Mesodermal cell (in vitro differentiated cells): Measurements from ENCODE around the gene MTERF4.
A peak's percentile ranks its signal among the peaks of the same experiment; 100 is the strongest.
"Not testable (repeated sequence)": the region's sequence is repeated elsewhere in the genome, so short reads cannot be mapped to it uniquely, and the experiment has no call there.

Source experiments
- H3K27ac ChIP-seq: 2 replicates; pipeline ENCODE4 v1.7.0; 2013; ENCODE audit warnings: mild to moderate bottlenecking, low read depth, low read length, moderate library complexity; ENCODE audit not compliant: severe bottlenecking
- H3K36me3 ChIP-seq: 2 replicates; pipeline ENCODE4 v1.7.1; 2013; ENCODE audit warnings: mild to moderate bottlenecking, low read length, moderate library complexity; ENCODE audit not compliant: control insufficient read depth, insufficient read depth
- H3K4me1 ChIP-seq: one replicate; pipeline ENCODE4 v1.7.1; 2013; ENCODE audit warnings: mild to moderate bottlenecking, low read length; ENCODE audit not compliant: insufficient read depth, control insufficient read depth, poor library complexity, severe bottlenecking
- H3K4me3 ChIP-seq: 2 replicates; pipeline ENCODE4 v1.7.0; 2013; ENCODE audit warnings: low read length, control low read depth, mild to moderate bottlenecking; ENCODE audit not compliant: insufficient read depth, poor library complexity, severe bottlenecking; ENCODE audit errors: extremely low read depth
- H3K9me3 ChIP-seq: 2 replicates; pipeline ENCODE4 v1.7.1; 2013; ENCODE audit warnings: mild to moderate bottlenecking, low read length, moderate library complexity; ENCODE audit not compliant: control insufficient read depth
- WGBS, 2 experiments: methylation state at CpG; one replicate each; pipeline ENCODE4 v1.1.5; 2013; ENCODE audit warnings: missing lambda C conversion rate in 2 of 2; ENCODE audit not compliant: insufficient coverage in 2 of 2; 5-methylcytosine and 5-hydroxymethylcytosine counted together

Gene MTERF4

GRCh38 chr2:241110607-241111439 is 8.7 kb upstream of the MTERF4 start:
- H3K4me1 ChIP-seq = no peaks in the 10 kb centered on the region
- H3K4me3 ChIP-seq = no peak overlapping the region
- H3K27ac ChIP-seq = no peak overlapping the region
- H3K36me3 ChIP-seq = peaks cover 15% of the 10 kb centered on the region
- H3K9me3 ChIP-seq = no peaks in the 10 kb centered on the region
- 92 to 93% methylated on average over 15 to 16 of the region's 19 CpGs for WGBS, 2 experiments

- Histone ChIP-seq H3K4me1 (no peaks in the 10 kb centered on the region), H3K27ac (no peak overlapping the region), H3K36me3 (peaks cover 15% of the 10 kb centered on the region), H3K9me3 (no peaks in the 10 kb centered on the region), H3K4me3 (no peak overlapping the region)
- 89 to 91% methylated on average over 9 of the region's 9 CpGs for WGBS, 2 experiments
Measured at GRCh38 chr2:241110089-241110606, 8.1 kb upstream of the MTERF4 start.

GRCh38 chr2:241109210-241110088 is 7.4 kb upstream of the MTERF4 start:
- H3K36me3 ChIP-seq = peaks cover 15% of the 10 kb centered on the region
- no peaks in the 10 kb centered on the region for H3K4me1 ChIP-seq
- 94 to 98% methylated on average over 10 to 12 of the region's 14 CpGs for WGBS, 2 experiments
- no peaks in the 10 kb centered on the region for H3K9me3 ChIP-seq
- H3K4me3 ChIP-seq = no peak overlapping the region
- no peak overlapping the region for H3K27ac ChIP-seq

GRCh38 chr2:241108271-241109209 is 6.5 kb upstream of the MTERF4 start:
- Histone ChIP-seq H3K9me3 (no peaks in the 10 kb centered on the region), H3K36me3 (peaks cover 10% of the 10 kb centered on the region), H3K27ac (peak overlapping the region; percentile 10), H3K4me1 (no peaks in the 10 kb centered on the region), H3K4me3 (no peak overlapping the region)
- 90% methylated on average over 24 to 27 of the region's 35 CpGs for WGBS, 2 experiments

- H3K9me3 ChIP-seq = no peaks in the 10 kb centered on the region
- WGBS, 2 experiments = 90 to 94% methylated on average over 6 to 7 of the region's 9 CpGs
- no peak overlapping the region for H3K27ac ChIP-seq
- H3K4me1 ChIP-seq = no peaks in the 10 kb centered on the region
- peaks cover 10% of the 10 kb centered on the region for H3K36me3 ChIP-seq
- H3K4me3 ChIP-seq = no peak overlapping the region
Measured at GRCh38 chr2:241107031-241107783, 5.1 kb upstream of the MTERF4 start.

GRCh38 chr2:241105641-241106040 is 3.6 kb upstream of the MTERF4 start:
- WGBS, 2 experiments = 71 to 84% methylated on average over 2 to 3 of the region's 3 CpGs
- Histone ChIP-seq H3K9me3 (no peaks in the 10 kb centered on the region), H3K4me3 (no peak overlapping the region), H3K36me3 (peaks cover 13% of the 10 kb centered on the region), H3K4me1 (no peaks in the 10 kb centered on the region), H3K27ac (no peak overlapping the region)

- not testable (repeated sequence) for H3K27ac ChIP-seq, H3K4me3 ChIP-seq, H3K9me3 ChIP-seq, H3K4me1 ChIP-seq
- 91 to 97% methylated on average over 8 to 9 of the region's 10 CpGs for WGBS, 2 experiments
- peaks cover 17% of the 10 kb centered on the region for H3K36me3 ChIP-seq
Measured at GRCh38 chr2:241104611-241105010, 2.5 kb upstream of the MTERF4 start.

- H3K4me1 ChIP-seq = no peaks in the 10 kb centered on the region
- H3K9me3 ChIP-seq = no peaks in the 10 kb centered on the region
- H3K4me3 ChIP-seq = peak overlapping the region; percentile 91
- 59 to 77% methylated on average over 5 of the region's 5 CpGs for WGBS, 2 experiments
- no peak overlapping the region for H3K27ac ChIP-seq
- H3K36me3 ChIP-seq = peaks cover 31% of the 10 kb centered on the region
Measured at GRCh38 chr2:241103176-241103595, 1.1 kb upstream of the MTERF4 start.

- 92 to 100% methylated on average over 5 of the region's 5 CpGs for WGBS, 2 experiments
- Histone ChIP-seq H3K9me3 (no peaks in the 10 kb centered on the region), H3K36me3 (peaks cover 61% of the 10 kb centered on the region), H3K27ac (no peak overlapping the region), H3K4me1 (no peaks in the 10 kb centered on the region), H3K4me3 (no peak overlapping the region)
Measured at GRCh38 chr2:241099246-241099645, 2.8 kb downstream of the MTERF4 start.
